GM19238 (cell line): ENCODE measurements around the gene LCN2.

Source experiments
- DNase-seq: peaks from one replicate; pipeline ENCODE4 v3.0.0; 2011; ENCODE audit warnings: low spot score; ENCODE audit not compliant: insufficient read length

Gene LCN2

DNA sequence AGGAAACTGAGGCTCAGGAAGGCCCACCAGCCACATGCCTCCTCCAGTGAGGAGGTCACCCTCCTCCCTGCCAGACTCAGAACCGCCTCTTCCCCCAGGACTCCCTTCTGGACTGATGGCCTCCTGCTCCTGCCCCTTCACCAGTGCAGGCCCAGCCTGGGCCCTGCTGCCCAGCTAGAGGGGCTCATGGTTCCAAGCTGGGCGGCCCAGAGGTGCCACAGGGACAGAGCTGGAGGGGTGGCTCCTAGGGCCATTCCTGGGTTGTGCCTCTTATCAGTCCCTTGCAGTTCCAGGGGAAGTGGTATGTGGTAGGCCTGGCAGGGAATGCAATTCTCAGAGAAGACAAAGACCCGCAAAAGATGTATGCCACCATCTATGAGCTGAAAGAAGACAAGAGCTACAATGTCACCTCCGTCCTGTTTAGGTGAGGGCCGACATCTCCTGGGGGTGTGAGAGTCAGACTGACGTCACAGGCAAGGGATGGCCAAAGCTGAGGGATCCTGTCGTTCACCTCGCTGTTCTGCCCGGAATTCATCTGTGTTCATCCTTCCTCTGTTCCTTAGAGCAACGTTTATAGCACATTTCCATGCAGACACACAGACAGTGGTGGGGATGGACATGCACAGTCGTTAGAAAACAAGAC, 819 bp downstream of the LCN2 start:
- no peak for DNase-seq

DNA sequence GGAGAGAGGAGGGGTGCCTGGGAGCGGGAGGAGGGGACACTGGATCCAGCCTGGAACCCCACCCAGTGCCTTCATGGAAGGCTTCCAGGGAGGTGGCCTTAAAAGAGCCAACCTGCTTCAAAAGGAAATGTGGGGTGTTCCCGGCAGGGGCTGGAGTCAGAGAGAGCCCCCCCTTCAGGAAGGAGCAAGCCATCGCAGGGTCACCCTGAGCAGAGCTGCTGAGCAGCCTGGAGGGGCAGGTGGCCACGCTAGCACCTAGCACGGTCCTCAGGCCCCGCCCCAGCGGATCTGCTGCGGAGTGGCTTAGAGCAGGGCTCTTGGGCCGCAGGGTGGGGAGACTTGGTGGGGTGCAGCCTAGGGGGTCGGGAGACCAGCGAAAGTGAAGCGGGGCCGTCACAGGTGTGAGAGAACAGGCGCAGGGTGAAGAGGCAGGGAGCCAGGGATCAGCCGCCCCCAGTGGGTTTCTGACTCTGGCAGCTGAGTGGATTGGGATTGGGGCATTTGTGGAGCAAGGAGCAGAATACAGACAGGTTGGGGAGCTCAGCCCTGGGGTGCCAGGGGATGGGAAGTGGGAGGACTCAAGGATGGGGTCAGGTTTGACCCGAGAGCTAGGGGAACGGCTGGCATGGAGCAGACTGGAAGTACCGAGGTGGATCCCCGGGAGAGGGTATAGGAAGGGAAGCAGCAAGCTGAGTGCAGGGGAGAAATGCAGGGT, 1.5 kb downstream of the LCN2 start:
- DNase-seq: no peak

DNA sequence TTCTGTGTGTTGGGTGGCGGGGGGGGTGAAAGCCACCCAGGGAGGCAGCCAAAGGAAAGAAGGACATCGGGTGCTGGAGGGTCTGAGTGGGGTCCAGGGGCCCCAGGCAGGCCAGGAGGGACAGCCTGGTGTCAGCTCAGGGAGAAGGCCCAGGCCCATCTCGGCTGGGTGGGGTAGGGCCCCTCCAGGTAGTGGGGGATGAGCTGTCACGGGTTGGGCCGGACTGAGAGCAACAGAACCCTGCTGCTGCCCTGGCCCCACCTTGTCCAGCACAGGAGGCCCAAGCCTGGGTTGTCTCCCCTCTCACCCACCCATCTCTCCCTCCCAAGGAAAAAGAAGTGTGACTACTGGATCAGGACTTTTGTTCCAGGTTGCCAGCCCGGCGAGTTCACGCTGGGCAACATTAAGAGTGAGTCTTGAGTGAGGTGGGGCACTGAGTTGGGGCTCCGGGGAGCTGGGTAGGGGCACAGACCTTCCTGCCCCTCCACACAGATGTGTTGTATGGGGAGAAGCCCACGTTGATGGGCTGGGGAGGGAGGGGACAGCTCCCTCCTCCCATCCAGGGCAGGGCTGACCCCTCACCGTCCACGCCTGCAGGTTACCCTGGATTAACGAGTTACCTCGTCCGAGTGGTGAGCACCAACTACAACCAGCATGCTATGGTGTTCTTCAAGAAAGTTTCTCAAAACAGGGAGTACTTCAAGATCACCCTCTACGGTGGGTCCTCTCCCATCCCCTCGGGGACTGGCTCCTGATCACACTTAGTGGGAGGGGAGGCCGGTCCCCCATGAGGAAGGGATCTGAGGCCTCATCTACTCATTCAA, 2.3 kb downstream of the LCN2 start:
- no peak for DNase-seq

DNA sequence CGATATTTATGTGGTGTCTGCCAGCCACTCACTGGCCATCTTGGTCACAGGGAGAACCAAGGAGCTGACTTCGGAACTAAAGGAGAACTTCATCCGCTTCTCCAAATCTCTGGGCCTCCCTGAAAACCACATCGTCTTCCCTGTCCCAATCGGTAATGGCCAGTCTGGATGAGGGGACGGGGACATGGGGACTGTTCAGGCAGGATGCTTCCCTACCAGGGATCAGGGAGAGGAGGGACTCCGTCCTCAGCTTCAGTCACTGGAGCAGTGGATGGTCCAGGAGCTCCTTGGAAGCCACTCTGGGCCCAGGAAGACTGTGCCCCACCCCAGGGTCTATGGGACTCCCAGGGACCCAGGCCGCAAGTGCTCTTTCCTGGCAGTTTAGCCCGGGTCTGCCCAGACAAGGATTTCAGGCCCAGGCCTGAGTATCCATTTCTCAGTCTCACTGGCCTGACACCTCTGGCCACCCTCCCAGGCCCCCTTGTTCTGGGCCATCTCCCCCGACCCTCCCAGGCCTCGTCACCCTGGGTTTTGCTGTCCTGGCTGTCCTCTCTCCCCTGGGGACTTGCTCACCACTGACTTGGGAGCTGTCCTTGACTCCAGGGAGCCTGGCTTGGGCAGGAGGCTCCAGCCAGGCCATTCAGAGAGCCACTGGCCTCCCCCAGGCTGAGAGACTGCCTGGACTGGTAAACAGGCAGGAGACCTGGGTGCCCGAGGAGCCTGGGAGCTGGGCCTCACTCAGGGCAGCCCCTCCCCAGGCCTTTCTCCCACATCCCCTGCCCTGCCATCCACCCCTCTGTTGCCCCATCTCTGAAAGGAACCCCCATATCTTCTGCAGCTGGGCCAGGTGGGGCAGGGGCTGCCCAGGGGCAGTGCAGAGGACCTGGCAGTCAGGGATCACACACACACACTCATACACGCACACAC, 3.1 kb downstream of the LCN2 start:
- no peak for DNase-seq

DNA sequence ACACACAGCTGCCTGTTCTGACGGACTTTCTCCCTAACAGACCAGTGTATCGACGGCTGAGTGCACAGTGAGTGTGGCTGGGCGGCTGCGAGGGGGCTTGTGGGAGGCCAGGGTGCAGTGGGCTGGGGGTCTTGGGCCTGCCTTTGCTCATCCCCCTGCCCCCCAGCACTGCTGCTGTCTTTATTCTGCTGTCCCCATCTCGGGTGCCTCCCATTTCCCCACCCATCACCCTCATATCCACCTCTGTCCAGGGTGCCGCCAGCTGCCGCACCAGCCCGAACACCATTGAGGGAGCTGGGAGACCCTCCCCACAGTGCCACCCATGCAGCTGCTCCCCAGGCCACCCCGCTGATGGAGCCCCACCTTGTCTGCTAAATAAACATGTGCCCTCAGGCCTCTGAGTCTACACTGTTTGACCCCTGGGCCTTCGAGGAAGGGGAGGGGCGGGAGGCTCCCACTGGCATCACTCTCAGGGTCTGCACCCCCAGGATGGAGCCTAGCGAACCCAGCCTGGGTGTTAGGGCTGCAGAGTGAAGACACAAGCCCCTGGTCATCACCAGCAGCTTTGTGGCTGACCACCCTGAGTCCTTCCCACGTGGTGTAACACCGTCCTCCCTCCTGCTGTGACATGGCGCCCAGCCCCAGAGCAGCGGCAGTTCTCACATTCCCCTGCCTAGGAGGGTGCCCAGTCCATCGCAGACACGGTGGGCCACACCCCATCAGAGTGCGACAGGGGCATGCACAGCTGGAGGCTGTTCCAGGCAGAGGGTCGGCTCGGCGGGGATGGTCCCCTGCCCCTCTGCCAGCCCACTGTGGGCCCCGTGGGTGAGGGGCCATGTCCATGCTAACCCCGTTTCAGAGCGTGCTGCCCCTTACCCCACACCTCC, 4.0 kb downstream of the LCN2 start:
- no peak for DNase-seq

DNA sequence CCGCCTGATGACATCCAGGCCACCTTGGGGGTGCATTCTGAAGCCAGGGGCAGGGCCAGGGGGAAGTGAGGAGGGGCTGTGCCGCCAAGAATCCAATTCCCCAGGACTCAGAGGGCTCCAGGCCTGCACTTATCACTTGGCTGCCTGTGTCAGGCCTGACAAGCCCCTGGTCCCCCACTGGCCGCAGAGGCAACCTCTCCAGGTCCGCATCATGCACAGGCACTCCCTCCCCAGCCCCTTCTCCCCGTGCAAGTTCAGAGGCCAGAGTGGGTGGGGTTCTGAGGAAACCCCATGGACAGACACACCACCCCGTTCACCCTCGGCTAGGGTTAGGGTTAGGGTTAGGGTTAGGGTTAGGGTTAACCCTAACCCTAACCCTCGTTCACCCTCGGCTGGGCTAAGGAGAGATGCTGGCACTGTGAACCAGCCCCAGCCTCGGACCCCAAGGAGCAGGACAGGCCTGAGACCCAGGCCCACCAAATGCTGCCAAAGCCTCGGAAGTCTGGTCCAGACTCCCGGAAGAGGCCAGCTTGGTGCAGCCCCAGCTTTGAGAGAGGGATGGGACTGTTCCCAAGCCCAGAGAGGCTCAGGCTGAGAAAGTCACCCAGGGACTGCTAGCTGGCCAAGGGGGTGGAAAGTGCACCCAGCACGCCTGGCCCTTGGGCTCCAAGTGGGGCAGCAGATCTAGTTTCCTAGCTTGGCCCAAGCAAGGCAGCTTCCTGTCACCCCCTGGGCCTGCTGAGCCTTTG, 4.9 kb downstream of the LCN2 start:
- DNase-seq: no peak

DNA sequence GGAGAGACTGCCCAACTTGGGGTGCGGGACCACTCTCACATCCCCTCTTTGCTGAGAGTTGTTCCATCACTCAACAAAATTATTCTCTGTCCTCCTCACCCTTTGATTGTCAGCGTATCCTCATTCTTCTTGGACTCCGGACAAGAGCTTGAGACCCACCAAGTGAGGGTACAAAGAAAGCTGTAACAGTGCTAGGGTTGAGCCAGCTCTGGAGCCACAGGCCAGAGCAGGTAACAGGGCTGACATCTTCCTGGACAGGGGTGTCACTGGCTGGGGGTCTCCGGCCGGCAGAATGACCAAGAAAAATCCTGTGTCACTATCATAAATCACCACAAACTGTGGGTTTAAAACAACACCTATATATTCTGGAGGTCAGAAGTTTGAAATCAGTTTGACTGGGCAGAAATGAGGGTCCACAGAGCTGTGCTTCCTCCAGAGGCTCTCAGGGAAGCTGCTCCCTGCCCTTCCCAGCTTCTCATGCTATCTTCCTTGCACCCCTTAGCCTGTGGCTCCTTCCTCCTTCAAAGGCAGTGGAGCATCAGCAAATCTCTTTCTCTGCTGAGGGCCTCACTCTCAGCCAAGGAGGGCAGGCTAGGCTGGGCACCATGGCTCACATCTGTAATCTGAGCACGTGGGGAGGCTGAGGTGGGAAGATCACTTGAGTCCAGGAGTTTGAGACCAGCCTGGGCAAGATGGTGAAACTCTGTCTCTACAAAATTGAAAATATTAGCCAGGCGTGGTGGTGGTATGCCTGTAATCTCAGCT, 6.7 kb downstream of the LCN2 start:
- DNase-seq: no peak

DNA sequence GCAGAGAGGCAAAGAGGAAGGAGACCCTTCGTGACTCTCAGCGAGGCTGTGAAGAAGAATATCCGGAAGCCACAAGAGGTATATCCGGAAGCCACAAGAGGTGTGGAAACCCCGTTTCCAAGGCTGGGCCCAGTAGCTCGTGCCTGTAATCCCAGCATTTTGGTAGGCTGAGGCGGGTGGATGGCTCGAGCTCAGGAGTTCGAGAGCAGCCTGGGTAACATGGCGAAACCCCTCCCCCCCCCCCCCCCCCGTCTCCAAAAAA, 10.2 kb downstream of the LCN2 start:
- DNase-seq: peak; percentile 56

DNA sequence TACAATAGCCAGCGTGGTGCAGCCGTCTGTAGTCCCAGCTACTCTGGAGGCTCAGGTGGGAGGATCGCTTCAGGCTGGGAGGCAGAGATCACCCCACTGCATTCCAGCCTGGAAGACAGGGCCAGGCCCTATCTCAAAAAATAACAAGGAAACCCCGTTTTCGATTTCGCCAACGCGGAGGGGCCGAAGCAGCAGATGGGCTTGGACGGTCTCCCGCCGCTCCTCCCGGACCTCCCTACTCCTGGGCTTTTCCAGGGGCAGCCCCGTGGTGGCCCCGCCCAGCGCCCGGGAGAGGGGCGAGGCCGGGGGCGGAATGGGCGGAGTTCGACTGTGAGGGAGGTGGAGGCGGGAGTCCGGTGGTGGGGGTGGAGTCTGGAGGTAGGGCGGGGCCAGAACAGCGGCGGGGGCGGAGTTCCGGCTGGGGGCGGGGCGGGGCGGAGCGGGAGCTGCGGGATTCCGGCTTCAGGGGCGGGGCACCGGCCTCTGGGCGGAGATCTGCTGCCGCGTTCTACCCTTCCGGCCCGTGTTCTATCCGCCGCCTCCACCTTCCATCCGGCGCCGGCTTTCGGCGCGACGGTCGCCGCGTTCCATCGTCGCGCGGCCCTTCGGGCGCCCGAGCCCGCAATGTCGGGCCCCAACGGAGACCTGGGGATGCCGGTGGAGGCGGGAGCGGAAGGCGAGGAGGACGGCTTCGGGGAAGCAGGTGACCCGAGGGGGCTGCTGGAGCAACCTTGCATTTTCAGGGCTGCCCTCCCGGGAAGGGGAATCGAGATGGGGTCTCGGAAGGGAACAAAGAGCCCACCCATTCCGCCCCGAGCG, 10.7 kb downstream of the LCN2 start, which contains the start of gene BBLN:
Gene BBLN (plus strand): TSS at position 482 of the 819 bp plus-strand sequence. CDS start 143 bp downstream, at position 625.
- peak; percentile 98 for DNase-seq

DNA sequence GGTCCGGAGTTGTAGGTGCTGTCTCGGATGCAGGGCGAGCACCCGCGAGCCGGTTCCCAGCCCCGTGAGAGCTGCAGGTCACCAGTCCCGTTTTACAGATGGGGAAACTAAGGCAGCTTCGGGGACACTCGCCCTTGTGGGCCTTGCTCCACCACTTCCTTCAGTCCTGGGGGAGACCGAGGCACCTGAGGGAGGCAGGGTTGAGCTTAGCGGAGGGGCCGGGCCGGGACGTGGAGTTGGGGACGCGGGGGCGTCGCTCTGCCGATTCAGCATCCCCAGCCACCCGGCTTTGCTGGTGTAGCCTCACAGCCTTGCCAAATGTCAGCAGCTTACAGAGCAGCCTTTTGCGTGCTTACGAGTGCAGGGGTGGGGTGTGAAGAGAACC, 11.3 kb downstream of the LCN2 start:
- peak; percentile 37 for DNase-seq

DNA sequence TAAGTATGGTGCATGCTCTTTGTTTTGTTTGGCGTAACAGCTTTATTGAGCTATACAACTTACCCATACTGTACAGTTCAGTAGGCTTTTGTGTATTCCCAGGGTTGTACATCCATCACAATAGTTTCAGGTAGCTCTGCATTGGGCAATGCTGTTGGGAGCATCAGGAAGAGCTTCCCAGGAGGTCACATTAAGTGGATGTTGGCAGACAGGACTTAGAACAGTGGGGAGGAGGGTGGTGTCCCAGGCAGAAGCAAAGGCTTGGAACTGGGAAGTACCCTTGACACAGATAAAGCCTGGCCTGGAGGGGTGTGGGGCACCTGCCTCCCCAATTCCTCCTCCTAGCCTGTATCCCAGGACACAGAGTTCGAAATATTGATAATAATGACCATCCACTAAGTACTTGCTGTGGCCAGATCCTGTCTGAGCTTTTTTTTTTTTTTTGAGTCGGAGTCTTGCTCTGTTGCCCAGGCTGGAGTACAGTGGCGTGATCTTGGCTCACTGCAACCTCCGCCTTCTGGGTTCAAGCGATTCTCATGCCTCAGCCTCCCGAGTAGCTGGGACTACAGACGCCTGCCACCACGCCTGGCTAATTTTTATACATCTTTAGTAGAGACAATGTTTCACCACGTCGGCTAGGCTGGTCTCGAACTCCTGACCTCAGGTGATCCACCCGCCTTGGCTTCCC, 12.1 kb downstream of the LCN2 start:
- no peak for DNase-seq

DNA sequence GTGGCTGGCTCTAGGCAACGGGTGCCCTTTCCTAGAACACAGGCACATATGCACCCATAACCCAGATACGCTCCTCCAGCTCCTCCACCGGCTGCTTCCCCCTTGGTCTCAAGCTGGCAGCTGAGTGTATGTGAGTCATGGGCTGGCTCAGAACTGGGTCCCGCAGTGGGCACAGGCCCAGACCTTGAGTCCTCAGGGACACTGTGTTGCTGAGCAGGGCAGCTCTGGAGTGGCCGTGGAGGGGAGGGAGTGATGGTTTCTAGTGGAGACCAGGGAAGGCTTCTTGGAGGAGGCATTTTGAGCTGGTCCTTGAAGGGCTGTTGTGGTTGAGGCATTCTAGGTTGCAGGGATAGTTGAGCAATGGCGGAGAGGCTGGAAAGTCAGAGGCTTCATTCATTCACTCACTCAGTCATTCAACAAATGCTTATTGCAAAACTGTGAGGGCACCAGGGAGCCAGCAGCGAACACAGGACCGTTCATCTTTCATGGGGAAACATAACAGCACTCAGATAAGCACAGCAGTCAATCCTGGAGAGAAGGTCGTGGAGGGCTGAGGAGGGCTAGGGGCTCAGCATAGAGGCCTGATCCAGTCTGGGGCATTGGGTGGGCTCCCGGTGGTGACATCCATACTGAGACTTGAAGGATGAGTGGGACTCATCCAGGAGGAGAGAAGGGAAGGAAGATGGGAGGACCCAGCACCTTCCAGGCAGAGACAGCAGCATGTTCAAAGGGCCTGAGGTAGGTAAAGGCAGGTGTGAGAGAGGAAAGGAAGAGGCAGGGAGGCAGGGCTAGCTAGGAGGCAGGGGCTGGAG, 13.2 kb downstream of the LCN2 start:
- DNase-seq: no peak

DNA sequence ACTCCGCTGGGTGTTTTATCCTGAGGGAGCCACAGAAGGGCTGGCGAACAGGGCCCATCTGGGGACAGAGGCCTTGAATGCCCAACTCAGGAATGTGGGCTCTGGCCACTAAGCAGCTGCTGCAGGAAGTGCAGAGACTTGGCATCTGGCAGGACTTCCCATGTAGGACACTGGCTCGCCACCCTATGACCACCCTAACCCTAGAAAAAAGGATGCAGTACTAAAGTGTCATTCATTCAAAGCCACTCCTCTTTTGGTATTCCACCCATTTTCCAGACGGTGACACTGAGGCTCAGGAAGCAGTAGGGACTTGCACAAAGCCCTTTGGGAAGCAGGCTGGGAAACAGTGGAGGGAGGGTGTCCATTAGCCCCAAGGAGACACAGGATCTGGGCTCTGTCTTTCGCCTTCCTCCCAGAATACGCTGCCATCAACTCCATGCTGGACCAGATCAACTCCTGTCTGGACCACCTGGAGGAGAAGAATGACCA, 13.8 kb downstream of the LCN2 start:
- DNase-seq: no peak

DNA sequence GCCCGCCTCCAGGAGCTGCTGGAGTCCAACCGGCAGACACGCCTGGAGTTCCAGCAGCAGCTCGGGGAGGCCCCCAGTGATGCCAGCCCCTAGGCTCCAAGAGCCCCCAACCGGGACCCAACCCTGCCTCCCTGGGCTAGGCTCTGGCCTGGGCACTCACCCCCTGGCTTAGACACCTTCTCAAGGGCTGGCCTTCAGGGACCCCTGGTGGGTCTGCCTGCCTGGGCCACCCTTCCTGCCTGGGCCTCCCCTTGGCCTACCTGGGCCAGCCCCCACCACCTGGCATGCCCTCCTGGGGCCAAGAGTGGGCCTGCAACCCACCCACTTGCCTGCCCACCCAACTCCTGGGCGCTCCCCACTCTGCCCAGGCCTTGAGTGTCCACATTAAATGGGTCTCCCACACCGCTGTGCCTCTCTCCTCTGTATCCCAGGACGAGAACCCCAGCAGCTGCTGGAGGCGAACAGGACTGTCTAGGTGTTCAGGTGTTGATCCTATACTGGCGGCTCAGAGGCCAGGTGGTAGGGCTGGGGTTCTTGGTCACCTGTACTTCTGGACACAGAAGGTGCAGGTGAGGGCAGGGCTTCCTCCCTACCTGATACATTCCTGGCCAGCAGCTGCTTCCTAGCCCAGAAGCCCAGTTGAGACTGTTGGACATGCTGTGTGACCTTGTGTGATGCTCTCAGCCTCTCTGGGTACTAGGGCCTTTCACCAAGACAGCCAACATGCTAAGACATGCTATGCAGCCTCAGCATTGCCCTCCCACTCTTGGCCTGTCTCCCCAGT, 14.5 kb downstream of the LCN2 start:
- DNase-seq: no peak

DNA sequence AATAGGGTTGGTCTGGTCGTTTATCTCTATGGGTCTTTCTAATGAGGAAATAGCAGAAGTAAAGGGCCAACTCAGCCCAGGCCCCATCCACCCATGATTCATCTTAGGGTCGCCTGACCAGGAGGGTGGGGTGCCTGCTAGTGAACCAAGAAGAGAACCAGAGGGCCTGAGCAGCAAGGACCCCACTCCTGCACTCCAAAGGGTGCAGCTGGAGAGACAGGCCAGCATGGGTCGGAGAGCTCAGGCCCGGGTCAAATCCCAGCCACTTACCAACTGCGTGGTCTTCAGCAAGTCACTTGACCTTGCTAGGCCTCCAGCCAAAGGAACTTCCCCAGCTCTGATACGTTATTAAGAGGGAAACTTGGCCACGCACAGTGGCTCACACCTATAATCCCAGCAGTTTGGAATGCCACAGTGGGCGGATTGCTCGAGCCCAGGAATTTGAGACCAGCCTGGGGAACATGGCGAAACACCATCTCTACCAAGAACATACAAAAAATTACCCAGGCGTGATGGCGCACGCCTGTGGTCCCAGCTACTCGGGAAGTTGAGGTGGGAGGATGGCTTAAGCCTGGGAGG, 15.1 kb downstream of the LCN2 start:
- no peak for DNase-seq
